Measurements from ENCODE around the gene SLC48A1. TPM values are rescaled to one million over a fixed set of nuclear protein-coding genes. Genes with fewer than 3 reads are reported as not detected.
A peak's percentile ranks its signal among the peaks of the same experiment; 100 is the strongest.

Gene SLC48A1
- total and polyA plus RNA-seq, 3 donors from 2014 or later: 21.0 to 32.0 (median 25.5) TPM

DNA sequence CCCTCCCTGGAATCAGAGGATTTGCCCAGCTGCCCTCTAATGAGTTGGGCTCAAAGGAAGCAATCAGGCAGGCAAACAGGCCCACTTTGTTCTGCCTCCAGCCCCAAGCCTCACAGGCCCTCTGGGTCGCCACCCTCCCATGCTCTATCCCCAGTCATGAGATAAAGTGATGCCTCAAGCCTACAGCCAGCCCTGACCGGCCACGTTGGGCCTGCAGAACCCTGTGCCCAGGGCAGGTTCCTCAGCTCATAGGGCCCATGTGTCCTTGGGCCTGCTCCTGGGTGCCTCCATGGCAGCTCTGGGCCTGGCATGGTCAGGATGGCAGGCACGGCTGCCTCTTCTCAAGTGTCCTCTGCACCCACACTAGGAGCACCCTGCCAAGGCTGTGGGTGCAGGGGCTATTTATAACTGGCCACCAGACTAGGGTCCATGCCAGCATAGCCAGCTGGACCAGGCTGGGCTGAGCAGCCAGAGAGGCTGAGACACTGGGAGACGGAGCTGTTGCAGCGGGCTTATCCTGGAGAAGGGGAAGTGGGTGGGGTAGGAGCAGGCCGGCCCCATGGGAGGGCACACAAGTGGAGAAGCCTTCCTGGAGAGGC lies 26.4 kb downstream of the SLC48A1 start:
- no peak overlapping the region for H3K27ac ChIP-seq
- TF ChIP-seq POLR2A (IDR thresholded peaks at IDR 0.05): no peak
- TF ChIP-seq, protein P1, sequence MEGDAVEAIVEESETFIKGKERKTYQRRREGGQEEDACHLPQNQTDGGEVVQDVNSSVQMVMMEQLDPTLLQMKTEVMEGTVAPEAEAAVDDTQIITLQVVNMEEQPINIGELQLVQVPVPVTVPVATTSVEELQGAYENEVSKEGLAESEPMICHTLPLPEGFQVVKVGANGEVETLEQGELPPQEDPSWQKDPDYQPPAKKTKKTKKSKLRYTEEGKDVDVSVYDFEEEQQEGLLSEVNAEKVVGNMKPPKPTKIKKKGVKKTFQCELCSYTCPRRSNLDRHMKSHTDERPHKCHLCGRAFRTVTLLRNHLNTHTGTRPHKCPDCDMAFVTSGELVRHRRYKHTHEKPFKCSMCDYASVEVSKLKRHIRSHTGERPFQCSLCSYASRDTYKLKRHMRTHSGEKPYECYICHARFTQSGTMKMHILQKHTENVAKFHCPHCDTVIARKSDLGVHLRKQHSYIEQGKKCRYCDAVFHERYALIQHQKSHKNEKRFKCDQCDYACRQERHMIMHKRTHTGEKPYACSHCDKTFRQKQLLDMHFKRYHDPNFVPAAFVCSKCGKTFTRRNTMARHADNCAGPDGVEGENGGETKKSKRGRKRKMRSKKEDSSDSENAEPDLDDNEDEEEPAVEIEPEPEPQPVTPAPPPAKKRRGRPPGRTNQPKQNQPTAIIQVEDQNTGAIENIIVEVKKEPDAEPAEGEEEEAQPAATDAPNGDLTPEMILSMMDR (IDR thresholded peaks at IDR 0.05): no peak
- H3K4me1 ChIP-seq: peaks cover 45% of the 10 kb centered on the region
- intact Hi-C loops (cut with DNase I; ENCODE audit: low total_unique reads): loop anchor here (5.0 kb wide), 1 partner anchor 38 kb away; no protein-coding TSS in a partner anchor
- no peak for DNase-seq
- H3K36me3 ChIP-seq (ENCODE audit: low read depth, missing control alignments): no peaks in the 10 kb centered on the region
- H3K4me3 ChIP-seq: no peak overlapping the region
- 58 to 67% methylated on average over 6 to 7 of the region's 7 CpGs for WGBS, 2 donors
- no peaks in the 10 kb centered on the region for H3K27me3 ChIP-seq
- no peaks in the 10 kb centered on the region for H3K9me3 ChIP-seq

DNA sequence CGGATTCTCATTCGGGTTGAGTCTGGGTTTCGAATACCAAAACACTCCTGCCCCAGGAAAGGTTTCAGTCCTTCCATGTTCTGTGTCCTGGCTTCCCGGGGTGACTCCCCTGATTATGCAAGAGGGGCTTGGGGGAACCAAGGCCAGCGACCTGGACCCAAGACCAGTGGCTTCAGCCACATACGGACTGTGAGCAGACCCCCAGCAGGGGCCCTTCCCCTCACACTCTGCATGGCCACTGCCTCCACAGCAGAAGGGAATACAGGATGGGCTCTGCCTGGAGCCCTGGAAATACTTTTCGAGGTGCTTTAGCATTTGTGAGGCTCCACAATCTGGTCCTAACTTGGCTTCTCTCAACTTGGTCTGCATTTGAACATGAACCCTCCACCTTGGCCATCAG lies 27.5 kb downstream of the SLC48A1 start:
- no peaks in the 10 kb centered on the region for H3K9me3 ChIP-seq
- no peak for DNase-seq
- intact Hi-C loops (cut with DNase I; ENCODE audit: low total_unique reads): no loop called here
- H3K4me1 ChIP-seq: peaks cover 57% of the 10 kb centered on the region
- no peak overlapping the region for H3K27ac ChIP-seq
- no peaks in the 10 kb centered on the region for H3K36me3 ChIP-seq (ENCODE audit: low read depth, missing control alignments)
- TF ChIP-seq, protein P1 (IDR thresholded peaks at IDR 0.05): no peak
- TF ChIP-seq POLR2A (IDR thresholded peaks at IDR 0.05): no peak
- no peak overlapping the region for H3K4me3 ChIP-seq
- H3K27me3 ChIP-seq: no peaks in the 10 kb centered on the region
- 95% methylated on average over 7 of the region's 7 CpGs; no CpG with 5 or more reads in 1 of the 2 donors for WGBS, 2 donors

DNA sequence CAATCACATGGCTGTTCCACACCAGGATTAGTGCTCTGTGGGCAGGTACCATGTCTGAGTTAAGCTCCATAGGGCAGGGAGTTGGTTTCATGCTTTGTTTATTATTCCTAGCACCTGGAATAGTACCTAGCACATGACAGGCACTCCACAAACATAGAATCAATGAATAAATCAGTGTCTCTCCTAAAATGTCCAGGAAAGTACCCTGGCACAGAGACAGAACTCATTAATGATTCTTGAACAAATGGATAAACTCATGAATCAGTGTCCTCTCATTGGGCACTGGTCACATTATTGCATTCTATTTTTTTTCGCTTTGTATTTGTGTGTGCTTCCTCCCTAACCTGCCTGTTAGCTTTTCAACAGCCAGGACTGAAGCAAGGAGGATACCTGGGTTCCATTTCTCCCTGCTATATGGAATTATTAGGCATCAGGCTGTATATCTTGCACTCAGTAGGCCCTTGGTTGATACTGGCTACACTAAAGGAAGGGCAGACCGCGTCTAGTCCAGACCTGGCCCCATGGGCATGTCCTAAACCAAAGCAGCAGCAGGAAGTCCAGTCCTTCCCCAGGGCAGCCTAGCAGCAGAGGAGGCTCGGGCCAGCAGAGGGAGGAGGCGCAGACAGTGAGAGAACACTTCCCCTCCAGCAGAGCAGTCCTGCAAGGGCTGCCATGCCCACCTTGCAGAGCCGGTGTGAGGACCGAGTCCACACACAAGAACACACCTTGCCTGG lies 28.3 kb downstream of the SLC48A1 start:
- intact Hi-C loops (cut with DNase I; ENCODE audit: low total_unique reads): no loop called here
- Histone ChIP-seq H3K36me3 (ENCODE audit: low read depth, missing control alignments) (no peaks in the 10 kb centered on the region), H3K27ac (peak overlapping the region in 1 of 2 donors; percentile 59), H3K9me3 (no peaks in the 10 kb centered on the region), H3K27me3 (no peaks in the 10 kb centered on the region), H3K4me3 (no peak overlapping the region), H3K4me1 (peaks cover 59% of the 10 kb centered on the region)
- DNase-seq: no peak
- TF ChIP-seq, protein P1 (IDR thresholded peaks at IDR 0.05): no peak
- TF ChIP-seq POLR2A (IDR thresholded peaks at IDR 0.05): no peak
- 55 to 63% methylated on average over 6 to 7 of the region's 7 CpGs for WGBS, 2 donors

DNA sequence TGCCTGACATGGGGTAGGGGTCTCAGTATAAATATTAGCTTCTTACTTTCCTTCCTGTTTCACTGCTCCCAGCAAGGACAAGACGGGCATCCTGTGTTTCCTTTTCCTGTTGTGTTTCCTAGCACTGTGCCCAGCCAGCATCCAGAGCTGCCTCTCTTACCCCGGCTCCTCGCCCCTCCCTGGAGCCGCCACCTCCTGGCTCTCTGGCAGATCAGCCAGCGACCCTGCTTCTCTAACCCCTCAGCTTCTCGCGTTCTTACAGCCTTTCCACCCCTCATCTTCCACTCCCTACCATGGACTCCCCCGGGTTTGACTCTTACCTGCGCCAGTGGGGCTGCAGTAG lies 28.8 kb downstream of the SLC48A1 start:
- Histone ChIP-seq H3K4me1 (peaks cover 60% of the 10 kb centered on the region), H3K36me3 (ENCODE audit: low read depth, missing control alignments) (no peaks in the 10 kb centered on the region), H3K27me3 (no peaks in the 10 kb centered on the region), H3K4me3 (no peak overlapping the region), H3K27ac (peak overlapping the region in 1 of 2 donors; percentile 59), H3K9me3 (no peaks in the 10 kb centered on the region)
- TF ChIP-seq POLR2A (IDR thresholded peaks at IDR 0.05): no peak
- TF ChIP-seq, protein P1 (IDR thresholded peaks at IDR 0.05): no peak
- WGBS, 2 donors: 64 to 67% methylated on average over 9 of the region's 9 CpGs
- intact Hi-C loops (cut with DNase I; ENCODE audit: low total_unique reads): no loop called here
- no peak for DNase-seq
